GM12878 (cell line): Measurements from ENCODE around the gene SLC12A6. TPM values are rescaled to one million over a fixed set of nuclear protein-coding genes. Genes with fewer than 3 reads are reported as not detected.

Experiments used
- ATAC-seq: fragments of 200-7000 bp; cut with Tn5 transposase; 3 replicates; pipeline ENCODE4 v1.9.1; 2020; ENCODE audit warnings: mild to moderate bottlenecking, moderate library complexity
- BruUV-seq: library from RNA; stranded (reverse); fragments of 400-500 nt; replicated peaks from 2 replicates; lab custom pipeline; 2021; lab: Mats Ljungman, UMichigan
- CTCF ChIA-PET: fragments of 300-600 bp; sonication (Branson Sonifier 250); formaldehyde crosslinking; extraction: SDS; loops from one replicate; lab custom pipeline; 2021; ENCODE audit warnings: inconsistent platforms; lab: Yijun Ruan, JAX
- POLR2A ChIA-PET: fragments of 350-600 bp; formaldehyde crosslinking; extraction: SDS; loops from one replicate; lab custom pipeline; 2021; ENCODE audit warnings: inconsistent platforms; lab: Charles Lee
- RAD21 ChIA-PET: fragments of 300-600 bp; sonication (Branson Sonifier 250); formaldehyde crosslinking; loops from one replicate; lab custom pipeline; 2023; ENCODE audit warnings: antibody characterized with exemption; ENCODE audit not compliant: unreplicated experiment; lab: Charles Lee
- SMC1A ChIA-PET: fragments of 300-600 bp; sonication (Branson Sonifier 250); formaldehyde crosslinking; loops from one replicate; lab custom pipeline; 2023; ENCODE audit not compliant: unreplicated experiment, uncharacterized antibody; lab: Charles Lee
- DNase-seq: peaks from one replicate; pipeline ENCODE4 v3.0.0-alpha.2; 2011; ENCODE audit warnings: low read depth, low spot score
- FAIRE-seq: peaks from 3 replicates; lab custom pipeline; 2011; peaks lifted over from hg19 to GRCh38; lab: Jason Lieb, UNC
- H2AFZ ChIP-seq: 2 replicates; pipeline ENCODE4 v1.6.0; 2011; ENCODE audit warnings: low read depth, low read length, control low read depth; ENCODE audit not compliant: control insufficient read depth
- H3K27ac ChIP-seq: 2 replicates; pipeline ENCODE4 v1.5.1; 2011; ENCODE audit warnings: control low read depth; ENCODE audit not compliant: control insufficient read depth, insufficient read depth
- H3K27me3 ChIP-seq, 2 experiments: replicated peaks in 1 of 2; 2 replicates each; pipeline versions ENCODE4 v1.6.0 to v1.6.1; 2011; ENCODE audit warnings: low read length in 1 of 2; ENCODE audit not compliant: control insufficient read depth in 2 of 2, insufficient read depth in 2 of 2
- H3K36me3 ChIP-seq, 2 experiments: 2 replicates each; pipeline ENCODE4 v1.5.1; 2011; ENCODE audit warnings: low read length in 1 of 2; ENCODE audit not compliant: control insufficient read depth in 2 of 2, insufficient read depth in 2 of 2
- H3K4me1 ChIP-seq: 2 replicates; pipeline ENCODE4 v1.6.1; 2011; ENCODE audit warnings: mild to moderate bottlenecking, low read length, moderate library complexity, mixed read lengths; ENCODE audit not compliant: control insufficient read depth, insufficient read depth
- H3K4me2 ChIP-seq: 2 replicates; pipeline ENCODE4 v1.6.0; 2011; ENCODE audit warnings: control low read depth; ENCODE audit not compliant: control insufficient read depth, insufficient read depth
- H3K4me3 ChIP-seq: fragments of 200-600 bp; sonication (generic); 2 replicates; pipeline ENCODE4 v1.5.1; 2016
- H3K79me2 ChIP-seq: 2 replicates; pipeline ENCODE4 v1.6.0; 2011; ENCODE audit warnings: low read length; ENCODE audit not compliant: control insufficient read depth, insufficient read depth
- H3K9ac ChIP-seq: 2 replicates; pipeline ENCODE4 v1.8.0; 2011; ENCODE audit warnings: low read length, control low read depth, mixed read lengths; ENCODE audit not compliant: control insufficient read depth, insufficient read depth
- H3K9me3 ChIP-seq: replicated peaks from 3 replicates; pipeline ENCODE4 v1.5.1; 2011; ENCODE audit warnings: mild to moderate bottlenecking, low read length; ENCODE audit not compliant: control insufficient read depth, insufficient read depth
- H4K20me1 ChIP-seq: 2 replicates; pipeline ENCODE4 v1.6.0; 2011; ENCODE audit not compliant: control insufficient read depth, insufficient read depth
- CEBPZ ChIP-seq: fragments of 150-350 bp; IDR thresholded peaks from 2 replicates; pipeline ENCODE4 v1.6.1; 2016; ENCODE audit warnings: low read depth, low read length
- IRF3 ChIP-seq: fragments of 450-650 bp; IDR thresholded peaks from 2 replicates; pipeline ENCODE4 v1.6.1; 2014; ENCODE audit warnings: mild to moderate bottlenecking
- JUNB ChIP-seq: IDR thresholded peaks from 2 replicates; pipeline ENCODE4 v1.6.1; 2016; ENCODE audit warnings: antibody characterized with exemption, mild to moderate bottlenecking
- SUPT20H ChIP-seq: IDR thresholded peaks from 2 replicates; pipeline ENCODE4 v1.6.1; 2011; ENCODE audit warnings: low read depth, mild to moderate bottlenecking, low read length, moderate library complexity, borderline replicate concordance; ENCODE audit not compliant: control insufficient read depth
- in situ Hi-C: fragments of 300-500 bp; cut with MboI; formaldehyde crosslinking; loops from 9 replicates; pipeline ENCODE4 v1.14.3; 2018; ENCODE audit warnings: mixed read lengths
- intact Hi-C: fragments of 100-400 bp; cut with micrococcal nuclease; formaldehyde crosslinking; loops from one replicate; pipeline ENCODE4 v1.14.2; 2022; ENCODE audit not compliant: unreplicated experiment
- polyA plus RNA-seq, 11 experiments: library from polyadenylated mRNA; depleted of rRNA in 4 of 11; unstranded in 6 of 11; stranded (reverse) in 5 of 11; fragments of >200 nt; fragmentation: Nextera tagmentation in 4 of 11; fragmentation: Illumina TruSeq in 1 of 11; extraction: Ambion mirVana in 4 of 11; extraction: Trizol in 1 of 11; gene quantifications; 1 replicate in 1 of 11; 2 replicates in 10 of 11; pipeline versions ENCODE4 v1.2.1 to v1.2.3, GENCODE V29; 2011 to 2016; ENCODE audit warnings: inconsistent platforms in 2 of 11, missing spikeins in 2 of 11, low read depth in 1 of 11
- total RNA-seq, 4 experiments: library from RNA; depleted of rRNA in 3 of 4; stranded (reverse); fragments of >200 nt in 3 of 4; fragmentation: Illumina TruSeq in 1 of 4; extraction: Trizol in 1 of 4; gene quantifications; 2 replicates each; pipeline versions ENCODE4 v1.2.1 to v1.2.3, GENCODE V29; 2013 to 2021

SLC12A6 gene
- total and polyA plus RNA-seq, 10 of the 15 experiments (the other 5 are each of a cell fraction or from before 2014, with no cell fraction given), result 4.7 to 94.4 (median 34.2) TPM

GRCh38 chr15:34325368-34325767, 12.2 kb downstream of the SLC12A6 start:
- RAD21 ChIA-PET, result interaction anchor here (0.9 to 6.6 kb wide), 7 partner anchors 8 to 215 kb away, joined by 3 to 57 read pairs (median 4); partner anchors contain the start of gene SLC12A6
- no peak for TF ChIP-seq IRF3
- no peak for TF ChIP-seq JUNB
- TF ChIP-seq CEBPZ, result no peak
- TF ChIP-seq SUPT20H, result no peak
- TF ChIP-seq, all 136 proteins: peak for 0
- Histone ChIP-seq H3K4me1 (peaks cover 28% of the 10 kb centered on the region), H3K9ac (peak overlapping the region; percentile 26), H3K4me2 (peak overlapping the region; percentile 90), H3K36me3 (no peaks in the 10 kb centered on the region; a peak in 1 of 4 replicates), H3K79me2 (peaks cover 84% of the 10 kb centered on the region), H3K27ac (peak overlapping the region; percentile 75), H3K4me3 (peak overlapping the region; percentile 43; the same call in 1 of the 2 replicates), H4K20me1 (no peaks in the 10 kb centered on the region), H3K27me3 (no peaks in the 10 kb centered on the region), H3K9me3 (no peaks in the 10 kb centered on the region; the same call in 2 of the 3 replicates), H2AFZ (no peak overlapping the region)
- CTCF ChIA-PET, result interaction anchor here (1.3 to 2.8 kb wide), 5 partner anchors 8 to 84 kb away, joined by 5 to 10 read pairs (median 7); partner anchors contain the start of genes NOP10 and NUTM1
- SMC1A ChIA-PET, result interaction anchor here (0.6 to 6.8 kb wide), 8 partner anchors 7 to 82 kb away, joined by 3 to 107 read pairs (median 6); partner anchors contain the start of genes LPCAT4, NOP10, NUTM1 and SLC12A6
- no peak for FAIRE-seq
- BruUV-seq, result no TSS peak
- POLR2A ChIA-PET, result interaction anchor here (1.3 to 3.3 kb wide), 3 partner anchors 8 to 13 kb away, joined by 4 to 26 read pairs (median 4); partner anchors contain the start of gene SLC12A6
- no peak for DNase-seq
- in situ Hi-C loops (no loop called here), intact Hi-C loops (loop anchor here (5.0 kb wide), 1 partner anchor 42 kb away; the partner anchor contains the start of gene LPCAT4)
- no peak for ATAC-seq
